Left lung (tissue), 10 donors: ENCODE data around the gene MYPN. TPM values are rescaled to one million over a fixed set of nuclear protein-coding genes. Genes with fewer than 3 reads are reported as not detected.

Experiments used
- ATAC-seq: fragments of 200-7000 bp; cut with Tn5 transposase; one replicate; pipeline ENCODE4 v1.9.1; 2020; ENCODE audit warnings: moderate library complexity
- DNase-seq, 4 donors: peaks; one replicate each; pipeline ENCODE4 v3.0.0-alpha.2; 2013 to 2020
- H3K27ac ChIP-seq, 2 donors: fragments of 200-600 bp; sonication (generic) in 1 of 2; one replicate each; pipeline versions ENCODE4 v1.5.0 to v1.8.0; 2020 to 2021
- H3K27me3 ChIP-seq, 2 donors: fragments of 200-600 bp; sonication (generic) in 1 of 2; one replicate each; pipeline versions ENCODE4 v1.5.0 to v1.8.0; 2020 to 2021
- H3K36me3 ChIP-seq, 2 donors: fragments of 200-600 bp; sonication (generic) in 1 of 2; one replicate each; pipeline versions ENCODE4 v1.5.0 to v1.8.0; 2020 to 2021
- H3K4me1 ChIP-seq, 2 donors: fragments of 200-600 bp; one replicate each; pipeline ENCODE4 v1.8.0; 2021
- H3K4me3 ChIP-seq, 2 donors: fragments of 200-600 bp; sonication (generic) in 1 of 2; one replicate each; pipeline versions ENCODE4 v1.5.0 to v1.8.0; 2020 to 2021; ENCODE audit warnings: mild to moderate bottlenecking in 1 of 2
- H3K9me3 ChIP-seq, 2 donors: fragments of 200-600 bp; sonication (generic) in 1 of 2; one replicate each; pipeline versions ENCODE4 v1.5.0 to v1.8.0; 2020 to 2021
- CTCF ChIP-seq, 2 donors: fragments of 200-600 bp; sonication (generic) in 1 of 2; IDR thresholded peaks; one replicate each; pipeline versions ENCODE4 v1.5.0 to v1.8.0; 2021; ENCODE audit warnings: antibody characterized with exemption in 2 of 2
- intact Hi-C, 2 donors: fragments of 100-400 bp; cut with DNase I; formaldehyde crosslinking; loops; one replicate each; pipeline versions ENCODE4 v1.11.2 to v1.14.2; 2022
- polyA plus RNA-seq, 6 donors: library from polyadenylated mRNA; unstranded; fragments of 120-200 nt; gene quantifications; one replicate each; pipeline ENCODE4 v1.2.1, GENCODE V29; 2013; ENCODE audit not compliant: insufficient read length in 6 of 6
- total RNA-seq, 2 donors: library from RNA; stranded (reverse); fragmentation: NEBNext Ultra II Directional; extraction: Animal tissue kit (Norgen Biotek cat#: 25700); gene quantifications; one replicate each; pipeline ENCODE4 v1.2.1, GENCODE V29; 2021
- donor health status: DM: no; HTN: yes; CAD: no.
- donor health status: DM: no; HTN: no; CAD: no.

The MYPN gene
- total and polyA plus RNA-seq, 8 donors, result 0.03 to 0.13 (median 0.04) TPM; not detected in 3

- intact Hi-C loops, result no loop called here
Observed at GRCh38 chr10:68135922-68136792, 26.9 kb downstream of the MYPN start.

DNA sequence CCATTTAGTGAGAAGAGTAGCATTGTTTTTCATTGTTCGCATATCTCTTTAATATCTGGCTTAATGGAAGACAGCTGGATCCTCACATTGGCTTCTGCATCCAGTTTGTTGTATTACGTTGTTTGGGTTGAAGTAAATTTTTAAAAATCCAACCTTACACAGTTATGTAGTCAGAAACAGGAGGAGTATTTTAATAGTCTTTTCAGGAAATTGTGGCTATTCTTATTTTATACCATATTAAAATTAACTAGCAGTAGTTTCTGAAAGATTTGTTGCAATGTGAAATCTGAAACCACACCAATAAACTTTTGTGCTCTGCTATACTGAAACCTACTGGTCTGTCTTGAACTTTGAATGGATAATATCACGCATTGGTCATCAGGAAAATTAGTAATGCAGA, 27.9 kb downstream of the MYPN start:
- no peaks in the 10 kb centered on the region for H3K27me3 ChIP-seq
- TF ChIP-seq CTCF (IDR thresholded peaks at IDR 0.05), result no peak
- intact Hi-C loops, result no loop called here
- no peaks in the 10 kb centered on the region for H3K9me3 ChIP-seq
- no peaks in the 10 kb centered on the region for H3K36me3 ChIP-seq
- no peak overlapping the region for H3K4me3 ChIP-seq
- DNase-seq (no peak), ATAC-seq (no peak)
- H3K4me1 ChIP-seq, result no peaks in the 10 kb centered on the region
- no peak overlapping the region for H3K27ac ChIP-seq

More at GRCh38 chr10:68135922-68136792, 26.9 kb downstream of the MYPN start:
- no peaks in the 10 kb centered on the region for H3K27me3 ChIP-seq
- H3K36me3 ChIP-seq, result no peaks in the 10 kb centered on the region
- H3K9me3 ChIP-seq, result no peaks in the 10 kb centered on the region
- H3K4me1 ChIP-seq, result no peaks in the 10 kb centered on the region
- peak overlapping the region in 1 of 2 donors; percentile 48 for H3K27ac ChIP-seq
- TF ChIP-seq CTCF (IDR thresholded peaks at IDR 0.05), result no peak
- DNase-seq (no peak), ATAC-seq (peak; percentile 82)
- H3K4me3 ChIP-seq, result no peak overlapping the region

DNA sequence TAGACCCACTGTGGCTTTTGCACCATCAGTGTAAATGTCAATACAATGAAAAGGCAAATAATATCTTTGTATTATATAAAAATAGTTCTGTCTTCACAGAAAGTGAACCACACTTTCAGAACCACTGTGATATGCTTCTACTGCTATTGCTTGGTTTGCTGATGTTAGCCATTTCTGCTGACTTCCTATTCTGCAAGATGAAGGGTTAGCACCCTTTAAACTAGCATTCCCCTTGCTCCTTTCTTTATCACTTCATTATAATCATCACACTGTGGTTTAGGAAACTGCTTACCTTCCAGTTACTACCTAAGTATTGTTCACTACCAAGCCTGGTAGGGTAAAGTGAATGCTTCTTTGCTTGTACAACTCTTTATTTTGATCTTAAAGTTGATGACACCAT, 29.2 kb downstream of the MYPN start:
- Histone ChIP-seq H3K27me3 (no peaks in the 10 kb centered on the region), H3K4me3 (no peak overlapping the region), H3K36me3 (no peaks in the 10 kb centered on the region), H3K27ac (no peak overlapping the region), H3K4me1 (no peaks in the 10 kb centered on the region), H3K9me3 (no peaks in the 10 kb centered on the region)
- TF ChIP-seq CTCF (IDR thresholded peaks at IDR 0.05), result no peak
- intact Hi-C loops, result no loop called here
- no peak for ATAC-seq
- DNase-seq, result no peak

GRCh38 chr10:68139448-68140272, 30.4 kb downstream of the MYPN start:
- H3K27ac ChIP-seq, result no peak overlapping the region
- DNase-seq (no peak), ATAC-seq (no peak)
- H3K4me1 ChIP-seq, result no peaks in the 10 kb centered on the region
- no peaks in the 10 kb centered on the region for H3K27me3 ChIP-seq
- no peak overlapping the region for H3K4me3 ChIP-seq
- no peaks in the 10 kb centered on the region for H3K9me3 ChIP-seq
- intact Hi-C loops, result no loop called here
- no peak for TF ChIP-seq CTCF (IDR thresholded peaks at IDR 0.05)
- H3K36me3 ChIP-seq, result no peaks in the 10 kb centered on the region

- intact Hi-C loops, result no loop called here
- DNase-seq (no peak), ATAC-seq (no peak)
- Histone ChIP-seq H3K4me3 (no peak overlapping the region), H3K27me3 (no peaks in the 10 kb centered on the region), H3K9me3 (no peaks in the 10 kb centered on the region), H3K27ac (no peak overlapping the region), H3K36me3 (no peaks in the 10 kb centered on the region), H3K4me1 (no peaks in the 10 kb centered on the region)
- no peak for TF ChIP-seq CTCF (IDR thresholded peaks at IDR 0.05)
Observed at GRCh38 chr10:68142761-68143160, 33.5 kb downstream of the MYPN start.
